ENCODE measurements around the gene NPHP1.
"Not testable (repeated sequence)": the region's sequence is repeated elsewhere in the genome, so short reads cannot be mapped to it uniquely, and the experiment has no call there.

Gene NPHP1

GRCh38 chr2:110219496-110220189 lies 14.8 kb upstream of the NPHP1 start:
- peak; percentile 37 for DNase-seq (ENCODE audit: low read depth)
- in situ Hi-C loops (cut with HindIII; ENCODE audit: low sequenced_read_pairs): no loop called here
- no peak for TF ChIP-seq CTCF (IDR thresholded peaks at IDR 0.05; ENCODE audit: low read depth, low read length, missing control alignments)
- H3K4me3 ChIP-seq (ENCODE audit: low read depth, low read length): no peak overlapping the region

GRCh38 chr2:110218889-110219288 lies 14.1 kb upstream of the NPHP1 start:
- in situ Hi-C loops (cut with HindIII; ENCODE audit: low sequenced_read_pairs); H3K4me3 ChIP-seq (ENCODE audit: low read depth, low read length); DNase-seq (ENCODE audit: low read depth): not testable (repeated sequence)

- in situ Hi-C loops (cut with HindIII; ENCODE audit: low sequenced_read_pairs): no loop called here
- TF ChIP-seq CTCF (IDR thresholded peaks at IDR 0.05; ENCODE audit: low read depth, low read length, missing control alignments): no peak
- no peak overlapping the region for H3K4me3 ChIP-seq (ENCODE audit: low read depth, low read length)
- DNase-seq (ENCODE audit: low read depth): no peak
Measured at GRCh38 chr2:110216803-110217202, 12.0 kb upstream of the NPHP1 start.

- no peak overlapping the region for H3K4me3 ChIP-seq (ENCODE audit: low read depth, low read length)
- no peak for TF ChIP-seq CTCF (IDR thresholded peaks at IDR 0.05; ENCODE audit: low read depth, low read length, missing control alignments)
- no peak for DNase-seq (ENCODE audit: low read depth)
- in situ Hi-C loops (cut with HindIII; ENCODE audit: low sequenced_read_pairs): no loop called here
Measured at GRCh38 chr2:110216199-110216598, 11.4 kb upstream of the NPHP1 start.

GRCh38 chr2:110215566-110216158 lies 10.8 kb upstream of the NPHP1 start:
- DNase-seq (ENCODE audit: low read depth): no peak
- TF ChIP-seq CTCF (IDR thresholded peaks at IDR 0.05; ENCODE audit: low read depth, low read length, missing control alignments): no peak
- no peak overlapping the region for H3K4me3 ChIP-seq (ENCODE audit: low read depth, low read length)
- in situ Hi-C loops (cut with HindIII; ENCODE audit: low sequenced_read_pairs): no loop called here

GRCh38 chr2:110215091-110215490 lies 10.3 kb upstream of the NPHP1 start:
- in situ Hi-C loops (cut with HindIII; ENCODE audit: low sequenced_read_pairs): no loop called here
- TF ChIP-seq CTCF (IDR thresholded peaks at IDR 0.05; ENCODE audit: low read depth, low read length, missing control alignments): no peak

GRCh38 chr2:110213522-110213921 lies 8.7 kb upstream of the NPHP1 start:
- DNase-seq (ENCODE audit: low read depth); H3K4me3 ChIP-seq (ENCODE audit: low read depth, low read length); in situ Hi-C loops (cut with HindIII; ENCODE audit: low sequenced_read_pairs): not testable (repeated sequence)

More at GRCh38 chr2:110215091-110215490, 10.3 kb upstream of the NPHP1 start:
- H3K4me3 ChIP-seq (ENCODE audit: low read depth, low read length): no peak overlapping the region
- DNase-seq (ENCODE audit: low read depth): no peak
